ENCODE data around the gene SMLR1.
"Not testable (repeated sequence)": the region's sequence is repeated elsewhere in the genome, so short reads cannot be mapped to it uniquely, and the experiment has no call there.

Gene SMLR1

GRCh38 chr6:130827247-130828149, at the start of gene SMLR1:
SMLR1 (plus strand) TSS chr6:130827406; CDS start chr6:130827414, 8 bp downstream.
- no peak for DNase-seq (ENCODE audit: low spot score)

GRCh38 chr6:130778946-130779657, 48.1 kb upstream of the SMLR1 start:
- no peak for DNase-seq (ENCODE audit: low spot score)

GRCh38 chr6:130779658-130780033, 47.6 kb upstream of the SMLR1 start:
- no peak for DNase-seq (ENCODE audit: low spot score)

- DNase-seq (ENCODE audit: low spot score), result no peak
These were observed 47.1 kb upstream of the SMLR1 start for GRCh38 chr6:130780122-130780521.

GRCh38 chr6:130781557-130781956, 45.6 kb upstream of the SMLR1 start:
- no peak for DNase-seq (ENCODE audit: low spot score)

- DNase-seq (ENCODE audit: low spot score), result no peak
These were observed 43.6 kb upstream of the SMLR1 start for GRCh38 chr6:130783416-130784107.

GRCh38 chr6:130787726-130788500, 39.3 kb upstream of the SMLR1 start:
- DNase-seq (ENCODE audit: low spot score), result no peak

GRCh38 chr6:130788954-130789353, 38.3 kb upstream of the SMLR1 start:
- DNase-seq (ENCODE audit: low spot score), result no peak

- no peak for DNase-seq (ENCODE audit: low spot score)
These were observed 33.1 kb upstream of the SMLR1 start for GRCh38 chr6:130794010-130794697.

- DNase-seq (ENCODE audit: low spot score), result no peak
These were observed 32.5 kb upstream of the SMLR1 start for GRCh38 chr6:130794738-130795137.

GRCh38 chr6:130796313-130796905, 30.8 kb upstream of the SMLR1 start:
- DNase-seq (ENCODE audit: low spot score), result no peak

GRCh38 chr6:130797061-130797460, 30.1 kb upstream of the SMLR1 start:
- no peak for DNase-seq (ENCODE audit: low spot score)

- DNase-seq (ENCODE audit: low spot score), result not testable (repeated sequence)
These were observed 25.8 kb upstream of the SMLR1 start for GRCh38 chr6:130801368-130801767.

- no peak for DNase-seq (ENCODE audit: low spot score)
These were observed 16.7 kb upstream of the SMLR1 start for GRCh38 chr6:130810307-130811030.

GRCh38 chr6:130811932-130812331, 15.3 kb upstream of the SMLR1 start:
- no peak for DNase-seq (ENCODE audit: low spot score)

GRCh38 chr6:130814506-130814905, 12.7 kb upstream of the SMLR1 start:
- DNase-seq (ENCODE audit: low spot score), result no peak

GRCh38 chr6:130815200-130816071, 11.8 kb upstream of the SMLR1 start:
- DNase-seq (ENCODE audit: low spot score), result no peak

- no peak for DNase-seq (ENCODE audit: low spot score)
These were observed 4.5 kb upstream of the SMLR1 start for GRCh38 chr6:130822736-130823135.
